Mesenchymal stem cell (in vitro differentiated cells and primary cell): ENCODE measurements around the gene MMP7.

Experiments used
- DNase-seq: peaks from one replicate; pipeline ENCODE4 v3.0.0-alpha.2; 2013
- H2AFZ ChIP-seq: one replicate; pipeline ENCODE4 v1.6.1; 2013; ENCODE audit warnings: low read depth, mild to moderate bottlenecking, control low read depth, inconsistent platforms, low read length, moderate library complexity
- H2AK5ac ChIP-seq: 2 replicates; pipeline ENCODE4 v1.6.1; 2013; ENCODE audit warnings: low read length, moderate library complexity, mild to moderate bottlenecking, inconsistent platforms; ENCODE audit not compliant: severe bottlenecking
- H2BK120ac ChIP-seq: one replicate; pipeline ENCODE4 v1.6.1; 2013; ENCODE audit warnings: low read depth, mild to moderate bottlenecking, inconsistent platforms, low read length, moderate library complexity
- H2BK12ac ChIP-seq, 2 experiments: one replicate each; pipeline ENCODE4 v1.6.1; 2013; ENCODE audit warnings: inconsistent platforms in 2 of 2, low read length in 2 of 2, mild to moderate bottlenecking in 2 of 2, moderate library complexity in 2 of 2, control low read depth in 1 of 2
- H2BK15ac ChIP-seq: one replicate; pipeline ENCODE4 v1.6.1; 2013; ENCODE audit warnings: mild to moderate bottlenecking, low read depth, inconsistent platforms; ENCODE audit not compliant: poor library complexity, severe bottlenecking
- H2BK5ac ChIP-seq: 2 replicates; pipeline ENCODE4 v1.6.1; 2013; ENCODE audit warnings: low read depth, mild to moderate bottlenecking, low read length, control low read depth, inconsistent platforms; ENCODE audit not compliant: poor library complexity, severe bottlenecking
- H3K14ac ChIP-seq, 2 experiments: one replicate each; pipeline ENCODE4 v1.6.1; 2013; ENCODE audit warnings: inconsistent platforms in 2 of 2, low read length in 2 of 2, control low read depth in 1 of 2, mild to moderate bottlenecking in 1 of 2, moderate library complexity in 1 of 2
- H3K18ac ChIP-seq, 2 experiments: one replicate each; pipeline ENCODE4 v1.6.1; 2013; ENCODE audit warnings: inconsistent platforms in 2 of 2, low read length in 2 of 2, control low read depth in 1 of 2, low read depth in 1 of 2, mild to moderate bottlenecking in 1 of 2
- H3K23ac ChIP-seq, 2 experiments: one replicate each; pipeline ENCODE4 v1.6.1; 2013; ENCODE audit warnings: inconsistent platforms in 2 of 2, low read length in 2 of 2, mild to moderate bottlenecking in 2 of 2, moderate library complexity in 2 of 2, control low read depth in 1 of 2
- H3K27ac ChIP-seq: 2 replicates; pipeline ENCODE4 v1.5.1; 2013; ENCODE audit warnings: mild to moderate bottlenecking, moderate library complexity, low read length, control low read depth, inconsistent platforms; ENCODE audit not compliant: poor library complexity, severe bottlenecking
- H3K27me3 ChIP-seq, 2 experiments: 2 replicates each; pipeline versions ENCODE4 v1.6.1 to v1.7.0; 2013; ENCODE audit warnings: low read length in 2 of 2, mild to moderate bottlenecking in 2 of 2, moderate library complexity in 2 of 2, control low read depth in 1 of 2, inconsistent platforms in 1 of 2; ENCODE audit not compliant: control insufficient read depth in 1 of 2, insufficient read depth in 1 of 2
- H3K36me3 ChIP-seq, 2 experiments: 2 replicates each; pipeline versions ENCODE4 v1.6.1 to v1.7.0; 2013; ENCODE audit warnings: low read length in 2 of 2, control low read depth in 1 of 2, inconsistent platforms in 1 of 2, low read depth in 1 of 2, mild to moderate bottlenecking in 1 of 2; ENCODE audit not compliant: insufficient read depth in 2 of 2, control insufficient read depth in 1 of 2
- H3K4ac ChIP-seq, 2 experiments: one replicate each; pipeline ENCODE4 v1.6.1; 2013; ENCODE audit warnings: inconsistent platforms in 2 of 2, low read length in 2 of 2, mild to moderate bottlenecking in 2 of 2, moderate library complexity in 2 of 2, control low read depth in 1 of 2, low read depth in 1 of 2
- H3K4me1 ChIP-seq: 2 replicates; pipeline ENCODE4 v1.6.1; 2013; ENCODE audit warnings: low read depth, low read length, control low read depth; ENCODE audit not compliant: control insufficient read depth, insufficient read depth
- H3K4me2 ChIP-seq: 2 replicates; pipeline ENCODE4 v1.6.1; 2013; ENCODE audit warnings: low read length, mild to moderate bottlenecking, inconsistent platforms; ENCODE audit not compliant: poor library complexity, severe bottlenecking
- H3K4me3 ChIP-seq, 2 experiments: 2 replicates each; pipeline versions ENCODE4 v1.5.1 to v1.7.0; 2013; ENCODE audit warnings: low read length in 2 of 2, mild to moderate bottlenecking in 2 of 2, control low read depth in 1 of 2, low read depth in 1 of 2; ENCODE audit not compliant: insufficient read depth in 1 of 2
- H3K79me1 ChIP-seq: replicated peaks from 2 replicates; pipeline ENCODE4 v1.6.1; 2013; ENCODE audit warnings: mild to moderate bottlenecking, control low read depth, low read length, inconsistent platforms; ENCODE audit not compliant: poor library complexity, severe bottlenecking
- H3K9ac ChIP-seq: 2 replicates; pipeline ENCODE4 v1.7.0; 2013; ENCODE audit warnings: mild to moderate bottlenecking, low read length, moderate library complexity
- H3K9me3 ChIP-seq: 2 replicates; pipeline ENCODE4 v1.7.0; 2013; ENCODE audit warnings: mild to moderate bottlenecking, low read length; ENCODE audit not compliant: control insufficient read depth
- H4K8ac ChIP-seq: one replicate; pipeline ENCODE4 v1.6.1; 2013; ENCODE audit warnings: inconsistent platforms, mild to moderate bottlenecking, low read length, moderate library complexity
- H4K91ac ChIP-seq: one replicate; pipeline ENCODE4 v1.6.1; 2013; ENCODE audit warnings: mild to moderate bottlenecking, low read length, inconsistent platforms
- WGBS: methylation state at CpG from one replicate; pipeline ENCODE4 v1.1.7; 2013; ENCODE audit warnings: mixed read lengths; 5-methylcytosine and 5-hydroxymethylcytosine counted together

MMP7 gene

DNA sequence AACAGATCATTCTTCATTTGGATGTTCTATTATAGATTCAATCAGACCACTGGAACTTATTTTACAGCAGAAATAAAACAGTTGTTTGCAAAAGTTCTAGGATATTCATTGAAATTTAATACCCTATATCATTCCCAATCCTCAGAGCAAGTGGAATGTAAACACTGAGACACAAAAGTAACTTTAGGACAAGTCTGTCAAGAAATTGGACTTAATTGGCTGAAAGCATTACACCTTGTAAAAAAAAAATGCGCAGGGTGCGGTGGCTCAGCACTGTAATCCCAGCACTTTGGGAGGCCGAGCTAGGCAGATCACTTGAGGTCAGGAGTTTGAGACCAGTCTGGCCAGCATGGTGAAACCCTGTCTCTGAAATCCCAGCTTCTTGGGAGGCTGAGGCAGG lies 48.1 kb downstream of the MMP7 start:
- no peak overlapping the region for H2BK12ac ChIP-seq
- H4K91ac ChIP-seq, result no peak overlapping the region
- no peaks in the 10 kb centered on the region for H3K79me1 ChIP-seq
- no peaks in the 10 kb centered on the region for H3K9me3 ChIP-seq
- H3K18ac ChIP-seq, result no peak overlapping the region
- H3K23ac ChIP-seq, result no peak overlapping the region
- no peaks in the 10 kb centered on the region for H3K36me3 ChIP-seq
- no peak overlapping the region for H2AFZ ChIP-seq
- no peak overlapping the region for H3K27ac ChIP-seq
- H3K4ac ChIP-seq, result no peak overlapping the region
- no peak overlapping the region for H2BK15ac ChIP-seq
- H2AK5ac ChIP-seq, result no peak overlapping the region
- no peak for DNase-seq
- H3K4me3 ChIP-seq, result no peak overlapping the region
- 67% methylated on average over 3 of the region's 3 CpGs for WGBS
- no peak overlapping the region for H2BK120ac ChIP-seq
- no peak overlapping the region for H4K8ac ChIP-seq
- H2BK5ac ChIP-seq, result no peak overlapping the region
- no peak overlapping the region for H3K4me2 ChIP-seq
- H3K9ac ChIP-seq, result no peak overlapping the region
- no peaks in the 10 kb centered on the region for H3K27me3 ChIP-seq
- H3K14ac ChIP-seq, result no peak overlapping the region
- H3K4me1 ChIP-seq, result no peaks in the 10 kb centered on the region

DNA sequence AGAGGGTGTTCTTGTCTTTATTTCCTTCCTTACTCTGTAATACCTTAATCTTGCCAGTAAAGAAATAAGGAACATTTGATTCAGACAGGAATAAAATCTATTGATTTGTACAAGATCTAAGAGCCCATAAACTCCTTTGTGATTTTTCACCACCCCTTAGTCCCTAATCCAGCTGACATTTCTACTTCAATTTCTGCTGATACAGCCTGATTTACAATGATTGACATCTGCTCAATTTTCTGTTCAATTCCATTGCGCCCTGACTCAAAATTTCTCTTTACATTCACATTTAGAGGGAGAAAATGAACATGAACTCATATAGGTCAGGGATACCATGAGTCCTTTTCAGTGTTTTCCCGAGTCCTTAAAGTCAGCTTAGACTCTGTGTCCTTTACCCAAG lies 50.8 kb downstream of the MMP7 start:
- no peak overlapping the region for H3K4ac ChIP-seq
- H2AK5ac ChIP-seq, result no peak overlapping the region
- no peaks in the 10 kb centered on the region for H3K79me1 ChIP-seq
- no peak overlapping the region for H2BK5ac ChIP-seq
- H4K91ac ChIP-seq, result no peak overlapping the region
- no peak overlapping the region for H3K27ac ChIP-seq
- no peak overlapping the region for H3K4me3 ChIP-seq
- H3K18ac ChIP-seq, result no peak overlapping the region
- no peak overlapping the region for H2AFZ ChIP-seq
- WGBS, result 98% methylated on average over 2 of the region's 2 CpGs
- no peaks in the 10 kb centered on the region for H3K4me1 ChIP-seq
- no peaks in the 10 kb centered on the region for H3K36me3 ChIP-seq
- no peak for DNase-seq
- H3K9me3 ChIP-seq, result no peaks in the 10 kb centered on the region
- no peak overlapping the region for H3K9ac ChIP-seq
- no peak overlapping the region for H3K4me2 ChIP-seq
- no peak overlapping the region for H3K14ac ChIP-seq
- H4K8ac ChIP-seq, result no peak overlapping the region
- no peak overlapping the region for H2BK120ac ChIP-seq
- H2BK12ac ChIP-seq, result no peak overlapping the region
- H3K23ac ChIP-seq, result no peak overlapping the region
- no peak overlapping the region for H2BK15ac ChIP-seq
- no peaks in the 10 kb centered on the region for H3K27me3 ChIP-seq

DNA sequence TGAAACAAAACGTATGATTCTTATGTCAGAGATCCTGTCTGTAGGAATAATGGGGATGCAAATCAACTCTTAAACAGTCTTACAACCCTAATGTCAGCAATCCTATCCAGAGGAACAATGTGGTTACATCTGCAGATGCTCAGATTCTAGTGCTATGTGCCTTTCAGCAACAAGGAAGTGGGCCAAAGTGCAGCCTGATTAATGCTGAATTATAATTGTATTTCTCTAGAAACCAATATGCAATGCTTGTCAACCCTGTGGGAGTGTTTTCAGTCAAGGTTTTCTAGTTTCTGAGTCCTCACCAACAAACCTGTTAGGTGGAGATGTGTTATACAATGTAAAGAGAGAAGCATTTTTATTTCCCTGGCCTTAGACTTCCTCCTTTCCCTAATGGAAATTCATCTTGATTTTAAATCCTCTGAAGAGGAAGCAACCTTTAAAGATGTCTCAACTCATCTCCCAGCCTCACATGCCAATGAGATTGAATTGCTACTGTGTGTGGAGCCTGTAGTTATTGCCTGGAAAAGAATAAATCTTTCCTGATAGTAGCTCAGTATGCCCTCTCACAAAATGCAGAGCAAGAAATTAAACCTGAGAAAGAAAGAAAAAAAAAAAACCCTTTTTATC lies 51.8 kb downstream of the MMP7 start:
- Histone ChIP-seq H3K27ac (no peak overlapping the region), H2BK5ac (no peak overlapping the region), H3K14ac (no peak overlapping the region), H2BK120ac (no peak overlapping the region), H3K9ac (no peak overlapping the region), H3K36me3 (no peaks in the 10 kb centered on the region), H3K27me3 (no peaks in the 10 kb centered on the region), H3K4me3 (no peak overlapping the region), H3K79me1 (no peaks in the 10 kb centered on the region), H3K4me1 (no peaks in the 10 kb centered on the region), H3K23ac (no peak overlapping the region), H2BK15ac (no peak overlapping the region), H2AK5ac (no peak overlapping the region), H2BK12ac (no peak overlapping the region), H3K18ac (no peak overlapping the region), H4K91ac (no peak overlapping the region), H3K4ac (no peak overlapping the region), H3K9me3 (no peaks in the 10 kb centered on the region), H4K8ac (no peak overlapping the region), H2AFZ (no peak overlapping the region), H3K4me2 (no peak overlapping the region)
- no peak for DNase-seq
- WGBS, result no CpG with 5 or more reads among the region's 1 CpG

DNA sequence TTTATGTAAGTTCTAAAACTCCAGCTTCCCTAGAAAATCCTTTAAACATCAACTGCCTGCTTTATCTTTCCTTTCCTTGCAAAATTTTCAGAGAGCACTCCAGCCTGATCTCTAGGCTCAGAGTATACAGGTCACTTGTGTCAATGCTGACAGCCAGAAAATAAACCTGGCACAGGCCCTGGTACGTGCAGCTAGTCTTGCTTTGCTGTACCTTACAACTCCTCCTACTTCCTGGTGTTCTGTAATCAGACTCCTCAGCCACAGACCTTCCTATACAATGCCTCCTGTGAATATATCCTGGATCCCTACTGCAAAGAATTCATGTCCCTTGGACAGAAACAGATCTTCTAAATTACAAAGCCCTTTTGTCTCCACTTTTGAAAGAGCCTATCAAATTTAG lies 53.7 kb downstream of the MMP7 start:
- 3% methylated on average over 1 of the region's 1 CpG for WGBS

More for the DNA sequence above, 53.7 kb downstream of the MMP7 start:
- no peaks in the 10 kb centered on the region for H3K4me1 ChIP-seq
- peak overlapping the region in 1 of 2 experiments; percentile 28 for H3K18ac ChIP-seq
- H3K79me1 ChIP-seq, result no peaks in the 10 kb centered on the region
- no peak overlapping the region for H3K27ac ChIP-seq
- no peaks in the 10 kb centered on the region for H3K9me3 ChIP-seq
- H4K8ac ChIP-seq, result no peak overlapping the region
- H2BK15ac ChIP-seq, result no peak overlapping the region
- H3K4me2 ChIP-seq, result no peak overlapping the region
- peak overlapping the region in 1 of 2 experiments; percentile 38 for H3K4ac ChIP-seq
- no peaks in the 10 kb centered on the region for H3K36me3 ChIP-seq
- H4K91ac ChIP-seq, result no peak overlapping the region
- no peak overlapping the region for H3K23ac ChIP-seq
- no peak overlapping the region for H3K14ac ChIP-seq
- no peak overlapping the region for H2AK5ac ChIP-seq
- no peaks in the 10 kb centered on the region for H3K27me3 ChIP-seq
- no peak overlapping the region for H3K4me3 ChIP-seq
- H2BK120ac ChIP-seq, result no peak overlapping the region
- DNase-seq, result no peak
- H2AFZ ChIP-seq, result no peak overlapping the region
- no peak overlapping the region for H2BK5ac ChIP-seq
- H3K9ac ChIP-seq, result no peak overlapping the region
- peak overlapping the region in 1 of 2 experiments; percentile 52 for H2BK12ac ChIP-seq
